K562 (cell line): ENCODE measurements around the gene DR1. TPM values are rescaled to one million over a fixed set of nuclear protein-coding genes. Genes with fewer than 3 reads are reported as not detected.

Experiments
- ATAC-seq: fragments of 200-7000 bp; cut with Tn5 transposase; 3 replicates; pipeline ENCODE4 v1.9.1; 2020; ENCODE audit warnings: moderate library complexity
- BruUV-seq: library from RNA; stranded (reverse); fragments of 400-500 nt; replicated peaks from 2 replicates; lab custom pipeline; 2021; lab: Mats Ljungman, UMichigan
- CTCF ChIA-PET: fragments of 300-600 bp; formaldehyde crosslinking; extraction: SDS; loops from one replicate; lab custom pipeline; 2021; ENCODE audit warnings: low intra/inter-chr PET ratio; lab: Yijun Ruan, JAX
- POLR2A ChIA-PET: fragments of 300-600, 350-650 bp; sonication (Branson Sonifier 250); formaldehyde crosslinking; extraction: SDS; loops from one replicate; lab custom pipeline; 2021; ENCODE audit warnings: antibody characterized with exemption, inconsistent platforms; lab: Yijun Ruan, JAX
- DNase-seq, 4 experiments: peaks; one replicate each; pipeline versions ENCODE4 v3.0.0 to v3.0.0-alpha.2; 2011 to 2018; ENCODE audit warnings: low spot score in 3 of 4, mixed read lengths in 3 of 4; ENCODE audit errors: extremely low read depth in 1 of 4
- FAIRE-seq: peaks from 2 replicates; lab custom pipeline; 2011; peaks lifted over from hg19 to GRCh38; lab: Jason Lieb, UNC
- H2AFZ ChIP-seq: 2 replicates; pipeline ENCODE4 v1.6.0; 2011; ENCODE audit warnings: low read depth, low read length, control low read depth, inconsistent platforms
- H3K27ac ChIP-seq: fragments of 200-600 bp; 3 replicates; pipeline ENCODE4 v1.8.0; 2011; ENCODE audit warnings: low read depth, mild to moderate bottlenecking, control low read depth, inconsistent platforms, low read length, moderate library complexity, mixed read lengths; ENCODE audit errors: extremely low read depth
- H3K27me3 ChIP-seq, 2 experiments: fragments of 300-600 bp in 1 of 2; 2 replicates in 1 of 2; 3 replicates in 1 of 2; pipeline versions ENCODE4 v1.6.0 to v1.8.0; 2011; ENCODE audit warnings: inconsistent platforms in 2 of 2, low read length in 2 of 2, mild to moderate bottlenecking in 1 of 2, mixed read lengths in 1 of 2, moderate library complexity in 1 of 2; ENCODE audit not compliant: control insufficient read depth in 2 of 2, insufficient read depth in 2 of 2
- H3K36me3 ChIP-seq: fragments of 300-600 bp; 3 replicates; pipeline ENCODE4 v1.8.0; 2011; ENCODE audit warnings: mild to moderate bottlenecking, low read length, inconsistent platforms; ENCODE audit not compliant: control insufficient read depth, insufficient read depth
- H3K4me1 ChIP-seq, 2 experiments: fragments of 200-600 bp in 1 of 2; replicated peaks in 1 of 2; 2 replicates in 1 of 2; 3 replicates in 1 of 2; pipeline versions ENCODE4 v1.5.1 to v1.8.0; 2011; ENCODE audit warnings: inconsistent platforms in 2 of 2, low read length in 2 of 2, mild to moderate bottlenecking in 1 of 2, mixed read lengths in 1 of 2, moderate library complexity in 1 of 2; ENCODE audit not compliant: control insufficient read depth in 2 of 2, insufficient read depth in 2 of 2
- H3K4me2 ChIP-seq: 2 replicates; pipeline ENCODE4 v1.6.1; 2011; ENCODE audit warnings: low read length, control low read depth, inconsistent platforms, mixed read lengths; ENCODE audit not compliant: insufficient read depth
- H3K4me3 ChIP-seq: fragments of 200-600 bp; sonication (generic), shearing (Covaris generic); 2 replicates; pipeline ENCODE4 v1.5.1; 2016; ENCODE audit warnings: control low read depth, inconsistent platforms
- H3K79me2 ChIP-seq: fragments of 200-600 bp; 3 replicates; pipeline ENCODE4 v1.8.0; 2011; ENCODE audit warnings: low read length, inconsistent platforms; ENCODE audit not compliant: control insufficient read depth, insufficient read depth
- H3K9ac ChIP-seq, 2 experiments: 2 replicates each; pipeline versions ENCODE4 v1.6.0 to v1.6.1; 2011; ENCODE audit warnings: low read depth in 2 of 2, low read length in 2 of 2, control low read depth in 1 of 2, inconsistent platforms in 1 of 2, mild to moderate bottlenecking in 1 of 2, mixed read lengths in 1 of 2; ENCODE audit not compliant: insufficient read depth in 1 of 2
- H3K9me1 ChIP-seq: one replicate; pipeline ENCODE4 v1.6.0; 2011; ENCODE audit warnings: inconsistent platforms, mild to moderate bottlenecking, low read length, moderate library complexity; ENCODE audit not compliant: control insufficient read depth, insufficient read depth
- H3K9me3 ChIP-seq: replicated peaks from 2 replicates; pipeline ENCODE4 v1.5.1; 2011; ENCODE audit warnings: low read depth, low read length, inconsistent platforms; ENCODE audit not compliant: control insufficient read depth, insufficient read depth
- H4K20me1 ChIP-seq: replicated peaks from 2 replicates; pipeline ENCODE4 v1.6.1; 2011; ENCODE audit warnings: low read length, inconsistent platforms, mixed read lengths; ENCODE audit not compliant: control insufficient read depth, insufficient read depth
- BRD4 ChIP-seq: fragments of 200-600 bp; sonication (generic); IDR thresholded peaks from 2 replicates; pipeline ENCODE4 v1.6.1; 2017; ENCODE audit warnings: inconsistent platforms
- ERF ChIP-seq: fragments of 450-650 bp; formaldehyde crosslinking; IDR thresholded peaks from 2 replicates; pipeline ENCODE4 v1.4.0; 2020; ENCODE audit warnings: mild to moderate bottlenecking, mixed read lengths
- GATAD2B ChIP-seq: fragments of 450-650 bp; IDR thresholded peaks from 2 replicates; pipeline ENCODE4 v1.6.1; 2017; ENCODE audit warnings: mild to moderate bottlenecking, borderline replicate concordance
- NFE2 ChIP-seq: IDR thresholded peaks from 2 replicates; pipeline ENCODE4 v1.6.1; 2014; ENCODE audit warnings: antibody characterized with exemption, low read depth
- PHF8 ChIP-seq: fragments of 200-600 bp; sonication (generic); IDR thresholded peaks from 2 replicates; pipeline ENCODE4 v1.6.1; 2012; ENCODE audit warnings: mixed run types, mild to moderate bottlenecking, inconsistent platforms, low read length, moderate library complexity, borderline replicate concordance
- PRMT5 ChIP-seq: sonication (generic); formaldehyde crosslinking; IDR thresholded peaks from 2 replicates; pipeline ENCODE4 v1.5.0; 2020; ENCODE audit warnings: missing genetic modification reagents
- RUNX1 ChIP-seq: sonication (generic); IDR thresholded peaks from 2 replicates; pipeline ENCODE4 v1.6.1; 2016; ENCODE audit warnings: antibody characterized with exemption, low read depth
- TBP ChIP-seq: optimal IDR thresholded peaks from 2 replicates; pipeline ENCODE3; 2011; ENCODE audit warnings: low read depth, low read length, improper control_type of control experiment
- ZKSCAN1 ChIP-seq: fragments of 150-350 bp; IDR thresholded peaks from 2 replicates; pipeline ENCODE4 v1.6.1; 2016; ENCODE audit warnings: low read depth, low read length
- WGBS: fragments of 100-300 bp; shearing (Covaris generic); methylation state at CpG from one replicate; pipeline ENCODE4 v1.1.6; 2016; ENCODE audit warnings: low coverage, mixed read lengths; ENCODE audit not compliant: insufficient coverage; ENCODE audit errors: missing lambda C conversion rate; 5-methylcytosine and 5-hydroxymethylcytosine counted together
- in situ Hi-C: fragments of 300-500 bp; cut with MboI; formaldehyde crosslinking; loops from 4 replicates; pipeline ENCODE4 v1.15.0; 2018; ENCODE audit warnings: inconsistent platforms, mixed read lengths
- intact Hi-C: fragments of 100-400 bp; cut with micrococcal nuclease; formaldehyde crosslinking; loops from 2 replicates; pipeline ENCODE4 v1.14.2; 2022
- polyA plus RNA-seq, 8 experiments: library from polyadenylated mRNA; depleted of rRNA in 4 of 8; stranded (reverse) in 5 of 8; unstranded in 3 of 8; fragments of >200 nt; fragmentation: Nextera tagmentation in 2 of 8; fragmentation: Illumina TruSeq in 1 of 8; extraction: Ambion mirVana in 2 of 8; extraction: Trizol in 1 of 8; gene quantifications; 2 replicates each; pipeline versions ENCODE4 v1.2.1 to v1.2.3, GENCODE V29; 2011 to 2014; ENCODE audit warnings: inconsistent platforms in 1 of 8, missing spikeins in 1 of 8
- total RNA-seq, 7 experiments: library from RNA; depleted of rRNA in 6 of 7; stranded (reverse); fragments of >200 nt in 6 of 7; fragmentation: Illumina TruSeq in 2 of 7; extraction: Trizol in 2 of 7; gene quantifications; 2 replicates each; pipeline versions ENCODE4 v1.2.1 to v1.2.3, GENCODE V29; 2011 to 2021; ENCODE audit warnings: low replicate concordance in 1 of 7

DR1 gene
- total and polyA plus RNA-seq, 9 of the 15 experiments (the other 6 are each of a cell fraction or from before 2014, with no cell fraction given): 8.1 to 78.8 (median 46.3) TPM

DNA sequence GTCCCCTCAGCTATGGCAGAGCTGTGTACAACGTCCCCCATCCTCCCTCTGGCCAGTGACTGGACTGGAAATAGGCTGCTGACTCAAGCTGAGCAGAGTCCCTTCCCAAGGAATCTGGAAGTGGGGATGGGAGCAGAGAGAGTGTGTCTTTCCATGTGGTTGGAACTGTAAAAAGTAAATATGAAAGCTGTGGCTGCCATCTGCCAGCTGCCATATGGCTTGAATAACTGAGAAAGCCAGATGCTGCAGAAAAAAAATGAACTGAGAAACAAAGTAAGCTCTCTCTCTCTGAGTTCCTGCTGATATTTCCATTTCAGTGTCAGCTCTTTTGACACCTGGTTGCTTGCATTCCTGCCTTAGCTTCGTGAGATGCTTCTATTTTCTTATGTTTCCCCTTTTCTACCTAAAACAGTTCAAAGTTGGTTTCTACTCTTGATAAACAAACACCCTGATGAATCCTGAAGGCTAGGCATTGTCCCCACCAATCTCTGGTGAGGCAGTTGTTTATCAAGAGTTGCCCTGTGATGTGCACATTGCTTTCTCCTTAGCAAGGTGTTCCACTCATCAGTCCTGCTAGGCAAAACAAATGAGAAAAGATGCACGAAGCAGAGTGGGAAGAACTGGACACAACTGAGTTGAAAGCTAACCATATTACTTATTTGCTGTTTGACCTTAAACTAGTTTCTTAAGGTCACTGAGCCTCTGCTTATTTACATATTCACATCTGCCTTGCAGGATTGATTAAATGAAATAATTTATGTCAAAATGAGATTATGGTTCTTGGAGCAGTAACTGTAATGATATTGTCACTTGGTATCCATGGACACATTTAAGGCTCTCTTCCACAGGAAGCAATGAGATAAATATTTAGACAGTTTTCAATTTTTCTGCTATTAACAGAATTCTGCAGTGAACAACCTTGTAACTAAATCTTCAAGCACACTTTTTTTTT lies 16.6 kb upstream of the DR1 start:
- FAIRE-seq: no peak
- ChIA-PET POLR2A (interaction anchor here (1.2 to 2.7 kb wide), 3 partner anchors 10 to 382 kb away, joined by 3 to 10 read pairs (median 5); no protein-coding TSS in a partner anchor), CTCF (no interaction called here)
- Histone ChIP-seq H3K79me2 (no peaks in the 10 kb centered on the region), H3K4me1 (no peaks in the 10 kb centered on the region), H3K36me3 (no peaks in the 10 kb centered on the region), H3K9me3 (no peaks in the 10 kb centered on the region), H3K9ac (no peak overlapping the region), H3K4me2 (no peak overlapping the region), H2AFZ (no peak overlapping the region), H3K9me1 (no peaks in the 10 kb centered on the region), H3K4me3 (no peak overlapping the region), H4K20me1 (no peaks in the 10 kb centered on the region), H3K27ac (no peak overlapping the region), H3K27me3 (no peaks in the 10 kb centered on the region)
- in situ Hi-C loops: no loop called here
- no TSS peak for BruUV-seq
- peak; percentile 38; the same call in 1 of the 3 replicates for ATAC-seq
- DNase-seq: no peak
- intact Hi-C loops: no loop called here
- TF ChIP-seq ERF: no peak
- no peak for TF ChIP-seq TBP
- TF ChIP-seq PHF8: no peak
- no peak for TF ChIP-seq NFE2
- TF ChIP-seq PRMT5: no peak
- TF ChIP-seq RUNX1: no peak
- TF ChIP-seq GATAD2B: no peak
- no peak for TF ChIP-seq ZKSCAN1
- no peak for TF ChIP-seq BRD4
- 23% methylated on average over 3 of the region's 3 CpGs for WGBS
